Measurements from ENCODE around the gene KLHDC4. TPM values are rescaled to one million over a fixed set of nuclear protein-coding genes. Genes with fewer than 3 reads are reported as not detected.
"Not testable (repeated sequence)": the region's sequence is repeated elsewhere in the genome, so short reads cannot be mapped to it uniquely, and the experiment has no call there.

The KLHDC4 gene
- total and polyA plus RNA-seq, 9 donors: 18.4 to 38.0 (median 26.1) TPM

DNA sequence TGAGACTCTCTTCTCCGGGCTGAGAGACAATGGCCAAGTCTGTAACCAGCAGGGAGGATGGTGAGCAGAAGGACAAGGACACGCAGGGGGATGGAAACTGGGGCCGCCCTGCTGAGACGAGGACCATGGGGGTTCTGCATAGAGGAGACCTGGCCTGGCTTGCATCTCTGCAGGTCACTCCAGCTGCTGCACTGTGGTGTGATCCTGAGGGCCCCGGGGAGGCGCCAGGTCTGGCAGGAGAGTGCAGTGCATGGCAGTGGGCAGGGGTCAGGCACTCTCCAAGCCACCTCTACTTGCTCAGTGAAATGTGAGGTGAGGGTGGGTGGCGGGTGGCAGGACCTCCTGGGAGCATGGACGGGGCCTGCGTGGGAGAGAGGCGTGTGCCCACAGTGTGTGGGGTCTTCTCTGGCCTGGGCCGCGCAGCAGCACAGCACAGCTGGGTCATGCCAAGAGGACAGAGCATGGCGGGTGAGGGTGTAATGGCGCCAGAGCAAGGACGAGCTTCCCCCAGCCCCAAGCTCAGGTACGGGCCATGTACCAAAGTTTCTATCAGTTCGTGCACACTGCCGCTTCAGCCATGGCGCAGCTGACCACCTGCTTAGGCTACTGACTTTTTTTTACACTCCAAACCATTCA lies 43.1 kb downstream of the KLHDC4 start:
- no peak for DNase-seq
- Histone ChIP-seq H3K36me3 (ENCODE audit: control insufficient read depth, insufficient read depth, low read length) (peaks cover 29% of the 10 kb centered on the region), H3K27me3 (ENCODE audit: control insufficient read depth, insufficient read depth, low read length) (no peaks in the 10 kb centered on the region), H3K27ac (ENCODE audit: low read length) (peak overlapping the region; percentile 51), H3K9me3 (replicated peaks; ENCODE audit: control insufficient read depth, low read depth, low read length) (no peaks in the 10 kb centered on the region), H3K4me3 (ENCODE audit: low read length) (no peak overlapping the region), H3K4me1 (ENCODE audit: control insufficient read depth, insufficient read depth, low read length) (peaks cover 18% of the 10 kb centered on the region)
- WGBS (ENCODE audit: insufficient coverage): 79% methylated on average over 17 of the region's 19 CpGs

DNA sequence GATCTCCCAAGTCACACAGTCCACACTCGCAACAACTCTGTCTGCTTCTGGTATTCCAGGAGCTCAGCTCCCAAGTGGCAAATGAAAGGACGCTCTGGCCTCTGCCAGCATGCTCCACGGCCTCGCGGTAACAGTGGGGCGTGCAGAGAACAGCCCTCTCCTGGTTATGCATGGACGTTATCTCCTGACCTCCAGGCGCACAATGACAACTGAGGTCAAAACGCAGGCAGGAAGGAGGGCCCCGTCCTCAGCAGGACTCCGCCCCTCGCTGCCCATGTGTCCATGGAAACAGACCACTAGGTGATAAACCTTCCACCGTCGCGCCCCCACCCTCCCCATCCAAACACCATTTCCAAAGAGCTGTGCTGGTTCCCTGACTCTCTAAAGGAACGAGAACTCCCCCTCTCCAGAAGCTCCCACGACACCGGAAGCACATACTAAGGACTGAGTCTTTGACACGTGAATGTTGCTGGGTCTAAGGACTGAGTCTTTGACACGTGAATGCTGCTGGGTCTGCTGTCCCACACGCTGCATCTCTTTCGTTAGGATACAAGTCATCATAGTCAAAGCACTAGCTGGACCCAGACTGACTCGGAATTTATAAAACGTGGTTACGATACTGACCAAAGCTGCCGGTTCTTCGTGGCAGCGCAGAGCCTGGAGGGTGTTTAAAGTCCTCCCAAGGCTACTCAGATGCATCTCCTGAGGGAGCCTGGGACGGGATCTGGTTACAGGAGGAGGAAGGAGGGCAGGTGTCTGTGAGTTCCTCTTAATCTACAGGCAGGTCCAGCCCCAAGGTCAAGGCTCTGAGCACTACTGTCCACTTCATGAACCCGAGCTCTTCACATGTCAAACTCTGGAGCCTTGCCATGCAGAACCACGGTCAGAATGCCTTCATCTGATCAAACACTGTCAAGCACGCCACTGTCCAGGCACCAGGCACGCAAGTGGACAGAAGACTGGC lies 43.9 kb downstream of the KLHDC4 start:
- Histone ChIP-seq H3K4me1 (ENCODE audit: control insufficient read depth, insufficient read depth, low read length) (peaks cover 18% of the 10 kb centered on the region), H3K36me3 (ENCODE audit: control insufficient read depth, insufficient read depth, low read length) (peaks cover 27% of the 10 kb centered on the region), H3K27ac (ENCODE audit: low read length) (no peak overlapping the region), H3K27me3 (ENCODE audit: control insufficient read depth, insufficient read depth, low read length) (no peaks in the 10 kb centered on the region), H3K9me3 (replicated peaks; ENCODE audit: control insufficient read depth, low read depth, low read length) (no peaks in the 10 kb centered on the region), H3K4me3 (ENCODE audit: low read length) (no peak overlapping the region)
- 78% methylated on average over 26 of the region's 33 CpGs for WGBS (ENCODE audit: insufficient coverage)
- DNase-seq: no peak

DNA sequence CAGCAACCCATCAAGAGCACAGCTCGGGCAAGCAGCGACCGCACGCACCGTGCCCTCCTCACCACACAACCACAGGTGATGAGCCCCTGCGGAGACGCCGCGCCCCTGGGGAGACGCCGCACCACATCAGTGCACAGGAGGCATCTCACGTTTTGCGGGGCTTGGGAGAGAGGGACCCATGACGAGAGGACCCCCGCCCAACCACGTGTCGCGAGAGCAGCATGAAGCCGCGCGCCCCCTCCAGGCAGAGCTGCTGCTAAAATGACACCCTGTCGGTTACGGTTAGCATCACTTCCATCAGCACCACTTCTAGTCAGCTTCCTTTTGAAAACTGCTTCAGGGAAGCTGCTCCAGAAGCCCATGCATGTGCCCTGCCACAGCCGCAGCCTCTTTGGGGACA lies 45.3 kb downstream of the KLHDC4 start:
- Histone ChIP-seq H3K4me1 (ENCODE audit: control insufficient read depth, insufficient read depth, low read length) (peaks cover 18% of the 10 kb centered on the region), H3K4me3 (ENCODE audit: low read length) (no peak overlapping the region), H3K27me3 (ENCODE audit: control insufficient read depth, insufficient read depth, low read length) (no peaks in the 10 kb centered on the region), H3K9me3 (replicated peaks; ENCODE audit: control insufficient read depth, low read depth, low read length) (no peaks in the 10 kb centered on the region), H3K36me3 (ENCODE audit: control insufficient read depth, insufficient read depth, low read length) (peaks cover 36% of the 10 kb centered on the region), H3K27ac (ENCODE audit: low read length) (no peak overlapping the region)
- DNase-seq: no peak
- 92% methylated on average over 13 of the region's 24 CpGs for WGBS (ENCODE audit: insufficient coverage)

DNA sequence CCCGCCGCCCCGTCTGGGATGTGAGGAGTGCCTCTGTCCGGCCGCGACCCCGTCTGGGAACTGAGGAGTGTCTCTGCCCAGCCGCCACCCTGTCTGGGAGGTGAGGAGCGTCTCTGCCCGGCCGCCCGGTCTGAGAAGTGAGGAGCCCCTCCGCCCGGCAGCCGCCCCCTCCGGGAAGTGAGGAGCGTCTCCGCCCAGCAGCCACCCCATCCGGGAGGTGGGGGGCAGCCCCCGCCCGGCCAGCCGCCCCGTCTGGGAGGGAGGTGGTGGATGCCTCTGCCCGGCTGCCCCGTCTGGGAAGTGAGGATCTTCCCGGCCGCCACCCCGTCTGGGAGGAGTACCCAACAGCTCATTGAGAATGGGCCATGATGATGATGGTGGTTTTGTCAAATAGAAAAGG lies 47.0 kb downstream of the KLHDC4 start:
- H3K27ac ChIP-seq (ENCODE audit: low read length); H3K27me3 ChIP-seq (ENCODE audit: control insufficient read depth, insufficient read depth, low read length); H3K9me3 ChIP-seq (replicated peaks; ENCODE audit: control insufficient read depth, low read depth, low read length); DNase-seq; H3K4me3 ChIP-seq (ENCODE audit: low read length): not testable (repeated sequence)
- H3K36me3 ChIP-seq (ENCODE audit: control insufficient read depth, insufficient read depth, low read length): peaks cover 52% of the 10 kb centered on the region
- WGBS (ENCODE audit: insufficient coverage): 93% methylated on average over 17 of the region's 28 CpGs
- H3K4me1 ChIP-seq (ENCODE audit: control insufficient read depth, insufficient read depth, low read length): peaks cover 18% of the 10 kb centered on the region

DNA sequence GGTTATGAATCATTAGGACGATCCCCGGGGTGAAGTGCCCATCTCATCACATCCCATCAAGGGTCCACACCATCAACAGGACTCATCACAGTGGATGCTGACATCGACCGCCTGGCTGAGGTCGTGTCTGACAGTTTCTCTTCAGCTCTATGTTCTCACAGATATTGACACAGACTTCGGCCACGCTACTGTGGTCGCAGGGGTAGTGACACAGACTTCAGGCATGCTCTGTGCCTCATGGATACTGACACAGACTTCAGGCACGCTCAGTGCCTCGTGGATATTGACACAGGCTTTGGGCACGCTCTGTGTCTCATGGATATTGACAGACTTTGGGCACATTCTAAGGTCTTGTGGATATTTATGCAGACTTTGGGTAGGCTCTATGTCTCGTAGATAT lies 50.1 kb downstream of the KLHDC4 start:
- no peak for DNase-seq
- 98% methylated on average over 11 of the region's 12 CpGs for WGBS (ENCODE audit: insufficient coverage)
- Histone ChIP-seq H3K36me3 (ENCODE audit: control insufficient read depth, insufficient read depth, low read length) (peaks cover 55% of the 10 kb centered on the region), H3K4me1 (ENCODE audit: control insufficient read depth, insufficient read depth, low read length) (no peaks in the 10 kb centered on the region), H3K4me3 (ENCODE audit: low read length) (no peak overlapping the region), H3K27me3 (ENCODE audit: control insufficient read depth, insufficient read depth, low read length) (no peaks in the 10 kb centered on the region), H3K9me3 (replicated peaks; ENCODE audit: control insufficient read depth, low read depth, low read length) (no peaks in the 10 kb centered on the region), H3K27ac (ENCODE audit: low read length) (no peak overlapping the region)

DNA sequence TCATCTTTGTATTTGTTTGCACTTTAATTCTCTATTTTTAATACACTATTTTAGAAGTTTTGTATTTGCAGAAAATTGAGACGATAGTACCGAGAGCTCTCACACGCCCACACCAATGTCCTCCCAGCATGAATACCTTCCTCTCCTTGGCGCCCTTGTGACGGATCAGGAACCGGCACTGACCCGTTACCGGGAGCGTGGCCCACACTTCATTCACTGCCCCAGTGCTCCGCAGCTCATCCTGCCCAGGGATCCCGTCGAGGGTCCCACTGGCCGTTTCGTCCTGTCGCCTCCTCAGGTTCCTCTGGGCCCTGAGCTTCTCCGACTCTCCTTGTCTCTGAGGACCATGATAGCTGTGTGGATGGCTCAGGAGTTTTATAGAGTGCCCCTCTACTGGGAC lies 50.6 kb downstream of the KLHDC4 start:
- no peak overlapping the region for H3K27ac ChIP-seq (ENCODE audit: low read length)
- no peaks in the 10 kb centered on the region for H3K9me3 ChIP-seq (replicated peaks; ENCODE audit: control insufficient read depth, low read depth, low read length)
- no peak for DNase-seq
- 89% methylated on average over 8 of the region's 16 CpGs for WGBS (ENCODE audit: insufficient coverage)
- peaks cover 55% of the 10 kb centered on the region for H3K36me3 ChIP-seq (ENCODE audit: control insufficient read depth, insufficient read depth, low read length)
- H3K4me1 ChIP-seq (ENCODE audit: control insufficient read depth, insufficient read depth, low read length): no peaks in the 10 kb centered on the region
- H3K4me3 ChIP-seq (ENCODE audit: low read length): no peak overlapping the region
- no peaks in the 10 kb centered on the region for H3K27me3 ChIP-seq (ENCODE audit: control insufficient read depth, insufficient read depth, low read length)

DNA sequence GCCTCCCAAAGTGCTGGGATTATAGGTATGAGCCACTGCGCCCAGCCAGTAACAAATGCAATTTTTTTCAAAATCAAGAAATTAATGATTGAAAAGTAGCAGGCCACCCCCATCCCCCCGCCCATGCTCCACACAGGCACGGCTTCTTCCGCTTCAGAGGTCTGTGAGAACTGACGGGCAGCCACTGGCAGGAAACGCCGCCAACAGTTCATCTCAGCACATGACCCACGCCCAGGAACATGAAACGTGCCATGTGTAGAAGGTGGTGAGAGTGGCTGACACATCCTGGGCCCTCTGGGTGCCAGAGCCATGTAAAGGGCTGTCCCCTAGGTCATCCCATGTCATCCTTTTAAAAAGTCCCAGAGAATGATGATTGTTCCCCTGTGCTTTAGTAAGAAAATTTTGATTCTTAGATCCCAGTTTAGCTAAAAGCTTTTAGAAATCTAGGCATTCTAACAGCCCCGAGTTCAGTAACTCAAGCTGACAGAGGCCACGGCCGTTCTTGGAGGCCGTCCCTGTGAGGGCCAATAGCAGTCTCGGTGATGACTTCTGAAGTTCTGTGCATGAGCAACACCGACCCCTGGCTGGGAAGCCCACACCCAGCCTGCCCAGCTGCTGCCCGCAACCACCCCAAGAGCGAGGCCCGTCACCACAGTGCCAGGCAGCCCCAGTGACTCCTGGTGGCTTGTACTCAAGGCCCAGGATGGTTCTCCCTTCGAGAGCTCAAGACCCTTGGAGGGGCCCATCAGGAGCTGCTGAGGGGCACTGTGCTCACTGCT lies 52.1 kb downstream of the KLHDC4 start:
- no peak for DNase-seq
- Histone ChIP-seq H3K27me3 (ENCODE audit: control insufficient read depth, insufficient read depth, low read length) (no peaks in the 10 kb centered on the region), H3K9me3 (replicated peaks; ENCODE audit: control insufficient read depth, low read depth, low read length) (no peaks in the 10 kb centered on the region), H3K27ac (ENCODE audit: low read length) (no peak overlapping the region), H3K4me3 (ENCODE audit: low read length) (no peak overlapping the region), H3K36me3 (ENCODE audit: control insufficient read depth, insufficient read depth, low read length) (peaks cover 68% of the 10 kb centered on the region), H3K4me1 (ENCODE audit: control insufficient read depth, insufficient read depth, low read length) (no peaks in the 10 kb centered on the region)
- 83% methylated on average over 11 of the region's 19 CpGs for whole genome bisulfite sequencing (ENCODE audit: insufficient coverage)

DNA sequence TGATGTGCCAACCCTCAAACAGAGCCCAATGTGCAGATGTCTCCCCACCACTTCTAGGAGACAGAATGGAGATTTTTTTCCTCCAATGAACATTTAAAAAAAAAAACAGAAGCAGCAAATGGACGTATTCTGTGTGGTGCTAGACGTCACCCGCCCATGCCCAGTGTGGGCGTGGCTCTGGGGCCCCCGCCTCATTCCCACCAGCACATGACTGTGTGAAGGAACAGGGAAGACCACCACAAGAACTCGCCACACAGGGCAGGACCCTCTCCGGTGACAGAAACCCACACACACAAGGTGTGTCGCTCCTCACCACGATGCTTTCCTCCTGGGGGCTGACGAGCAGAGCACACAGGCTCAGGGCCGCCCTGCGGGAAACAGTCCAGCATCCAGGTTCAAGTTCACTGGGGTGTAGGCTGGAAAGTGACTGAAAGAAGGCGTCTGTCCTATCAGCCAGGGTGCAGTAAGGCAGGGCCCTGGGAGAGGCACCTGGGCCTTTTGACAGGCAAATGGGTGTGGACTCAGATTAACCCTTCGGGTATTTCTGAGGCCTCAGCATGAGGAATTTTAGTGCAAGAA lies 53.5 kb downstream of the KLHDC4 start:
- 85% methylated on average over 10 of the region's 14 CpGs for WGBS (ENCODE audit: insufficient coverage)
- H3K27ac ChIP-seq (ENCODE audit: low read length): no peak overlapping the region
- H3K4me1 ChIP-seq (ENCODE audit: control insufficient read depth, insufficient read depth, low read length): no peaks in the 10 kb centered on the region
- peaks cover 75% of the 10 kb centered on the region for H3K36me3 ChIP-seq (ENCODE audit: control insufficient read depth, insufficient read depth, low read length)
- H3K9me3 ChIP-seq (replicated peaks; ENCODE audit: control insufficient read depth, low read depth, low read length): no peaks in the 10 kb centered on the region
- no peaks in the 10 kb centered on the region for H3K27me3 ChIP-seq (ENCODE audit: control insufficient read depth, insufficient read depth, low read length)
- no peak for DNase-seq
- no peak overlapping the region for H3K4me3 ChIP-seq (ENCODE audit: low read length)

DNA sequence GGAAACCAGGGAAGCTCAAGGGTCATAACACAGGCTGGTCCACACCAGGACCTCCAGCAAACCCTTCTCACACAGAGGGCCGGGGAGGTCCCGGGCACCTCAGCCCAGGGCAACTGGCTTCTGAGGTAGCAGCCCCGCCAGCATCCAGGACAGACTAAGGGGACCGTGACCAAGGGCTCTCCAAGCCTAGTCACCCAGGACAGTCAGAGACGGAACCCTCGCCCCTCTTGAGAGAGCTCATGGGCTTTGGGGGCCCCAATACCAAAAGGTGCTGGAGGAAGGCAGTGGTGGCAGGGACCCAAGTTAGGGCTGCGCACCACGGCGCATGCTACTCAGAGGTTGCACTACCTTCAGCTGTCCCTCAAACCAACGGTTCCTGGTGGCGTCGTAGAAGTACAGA lies 54.9 kb downstream of the KLHDC4 start:
- no peak overlapping the region for H3K4me3 ChIP-seq (ENCODE audit: low read length)
- H3K9me3 ChIP-seq (replicated peaks; ENCODE audit: control insufficient read depth, low read depth, low read length): no peaks in the 10 kb centered on the region
- peaks cover 75% of the 10 kb centered on the region for H3K36me3 ChIP-seq (ENCODE audit: control insufficient read depth, insufficient read depth, low read length)
- no peaks in the 10 kb centered on the region for H3K27me3 ChIP-seq (ENCODE audit: control insufficient read depth, insufficient read depth, low read length)
- H3K27ac ChIP-seq (ENCODE audit: low read length): no peak overlapping the region
- WGBS (ENCODE audit: insufficient coverage): 93% methylated on average over 10 of the region's 12 CpGs
- DNase-seq: no peak
- no peaks in the 10 kb centered on the region for H3K4me1 ChIP-seq (ENCODE audit: control insufficient read depth, insufficient read depth, low read length)

DNA sequence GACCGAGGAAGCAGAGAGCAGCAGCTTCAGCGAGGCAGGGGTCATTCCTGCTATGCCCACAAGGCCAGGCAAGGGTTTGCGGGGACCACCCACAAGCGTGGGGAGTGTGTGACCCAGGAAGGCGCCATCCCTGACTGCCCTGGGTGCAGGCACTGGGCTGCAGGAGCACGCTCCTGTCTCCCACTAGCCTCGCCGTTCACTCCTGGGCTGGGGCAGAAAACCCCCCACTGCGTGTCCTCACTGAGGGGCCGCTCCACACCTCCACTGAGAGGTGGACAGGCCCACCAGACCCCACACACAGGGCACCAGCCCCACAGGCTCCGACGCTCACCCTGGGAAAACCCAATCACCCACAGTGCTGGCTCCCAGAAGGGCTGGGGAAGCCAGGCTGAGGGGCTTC lies 56.1 kb downstream of the KLHDC4 start:
- Histone ChIP-seq H3K9me3 (replicated peaks; ENCODE audit: control insufficient read depth, low read depth, low read length) (no peaks in the 10 kb centered on the region), H3K27ac (ENCODE audit: low read length) (no peak overlapping the region), H3K4me1 (ENCODE audit: control insufficient read depth, insufficient read depth, low read length) (no peaks in the 10 kb centered on the region), H3K27me3 (ENCODE audit: control insufficient read depth, insufficient read depth, low read length) (no peaks in the 10 kb centered on the region), H3K36me3 (ENCODE audit: control insufficient read depth, insufficient read depth, low read length) (peaks cover 68% of the 10 kb centered on the region), H3K4me3 (ENCODE audit: low read length) (no peak overlapping the region)
- DNase-seq: no peak
- 96% methylated on average over 12 of the region's 12 CpGs for WGBS (ENCODE audit: insufficient coverage)
